Endothelial cell of umbilical vein (primary cell): ENCODE results near the gene IZUMO4. TPM values are rescaled to one million over a fixed set of nuclear protein-coding genes. Genes with fewer than 3 reads are reported as not detected.

Experiments
- BruUV-seq: library from RNA; stranded (reverse); fragments of 400-500 nt; replicated peaks from 2 replicates; lab custom pipeline; 2021; lab: Mats Ljungman, UMichigan
- CTCF ChIA-PET: fragments of 300-600, 350-600 bp; sonication (Branson Sonifier 250); formaldehyde crosslinking; loops from one replicate; lab custom pipeline; 2021; ENCODE audit warnings: antibody characterized with exemption, inconsistent platforms; lab: Charles Lee
- POLR2A ChIA-PET: fragments of 300-600, 350-600 bp; sonication (Branson Sonifier 250); formaldehyde crosslinking; loops from one replicate; lab custom pipeline; 2021; ENCODE audit warnings: antibody characterized with exemption, inconsistent platforms; lab: Charles Lee
- DNase-seq: peaks from one replicate; pipeline ENCODE4 v3.0.0-alpha.2; 2011; ENCODE audit warnings: low read depth, low spot score
- FAIRE-seq: peaks from 2 replicates; lab custom pipeline; 2011; peaks lifted over from hg19 to GRCh38; lab: Jason Lieb, UNC
- H2AFZ ChIP-seq: 2 replicates; pipeline ENCODE4 v1.6.0; 2012; ENCODE audit warnings: low read depth, low read length, control low read depth, inconsistent platforms
- H3K27ac ChIP-seq: 2 replicates; pipeline ENCODE4 v1.5.1; 2011; ENCODE audit warnings: low read depth, mild to moderate bottlenecking, control low read depth, low read length, moderate library complexity; ENCODE audit not compliant: insufficient read depth
- H3K27me3 ChIP-seq, 2 experiments: 2 replicates each; pipeline versions ENCODE4 v1.6.0 to v1.6.1; 2011; ENCODE audit warnings: low read length in 2 of 2, mixed read lengths in 1 of 2; ENCODE audit not compliant: control insufficient read depth in 2 of 2, insufficient read depth in 2 of 2
- H3K36me3 ChIP-seq, 2 experiments: 2 replicates in 1 of 2; 3 replicates in 1 of 2; pipeline ENCODE4 v1.5.1; 2011; ENCODE audit warnings: low read length in 2 of 2, mild to moderate bottlenecking in 1 of 2, moderate library complexity in 1 of 2; ENCODE audit not compliant: control insufficient read depth in 2 of 2, insufficient read depth in 2 of 2; ENCODE audit errors: extremely low read depth in 1 of 2
- H3K4me1 ChIP-seq: 3 replicates; pipeline ENCODE4 v1.5.1; 2011; ENCODE audit warnings: mild to moderate bottlenecking, low read length; ENCODE audit not compliant: control insufficient read depth, insufficient read depth; ENCODE audit errors: extremely low read depth
- H3K4me2 ChIP-seq: 2 replicates; pipeline ENCODE4 v1.6.1; 2011; ENCODE audit warnings: low read length, control low read depth, mixed read lengths; ENCODE audit not compliant: insufficient read depth
- H3K4me3 ChIP-seq, 3 experiments: fragments of 200-600 bp in 1 of 3; sonication (generic), shearing (Covaris generic) in 1 of 3; replicated peaks in 1 of 3; 2 replicates each; pipeline ENCODE4 v1.5.1; 2011 to 2016; ENCODE audit warnings: control low read depth in 3 of 3, low read length in 3 of 3, mild to moderate bottlenecking in 2 of 3, inconsistent platforms in 1 of 3, low read depth in 1 of 3, moderate library complexity in 1 of 3; ENCODE audit not compliant: insufficient read depth in 1 of 3
- H3K79me2 ChIP-seq: 2 replicates; pipeline ENCODE4 v1.6.0; 2012; ENCODE audit warnings: low read length, inconsistent platforms; ENCODE audit not compliant: control insufficient read depth, insufficient read depth
- H3K9ac ChIP-seq: replicated peaks from 2 replicates; pipeline ENCODE3; 2011; ENCODE audit warnings: low read length, control low read depth; ENCODE audit not compliant: insufficient read depth; ENCODE audit errors: extremely low read depth
- H3K9me1 ChIP-seq: replicated peaks from 3 replicates; pipeline ENCODE4 v1.6.0; 2011; ENCODE audit warnings: mild to moderate bottlenecking, low read length; ENCODE audit not compliant: control insufficient read depth, insufficient read depth; ENCODE audit errors: extremely low read depth
- H3K9me3 ChIP-seq: replicated peaks from 2 replicates; pipeline ENCODE4 v1.5.1; 2012; ENCODE audit warnings: low read length, inconsistent platforms; ENCODE audit not compliant: control insufficient read depth, insufficient read depth
- H4K20me1 ChIP-seq: replicated peaks from 2 replicates; pipeline ENCODE3; 2011; ENCODE audit warnings: mild to moderate bottlenecking, low read length; ENCODE audit not compliant: control insufficient read depth, insufficient read depth; ENCODE audit errors: extremely low read depth
- EZH2 ChIP-seq: IDR thresholded peaks from 2 replicates; pipeline ENCODE4 v1.6.1; 2012; ENCODE audit warnings: borderline replicate concordance, low read depth, mild to moderate bottlenecking, moderate library complexity, low read length, inconsistent platforms; ENCODE audit not compliant: severe bottlenecking
- FOS ChIP-seq: IDR thresholded peaks from 2 replicates; pipeline ENCODE4 v1.6.1; 2011; ENCODE audit warnings: mild to moderate bottlenecking, low read length, moderate library complexity, borderline replicate concordance; ENCODE audit not compliant: insufficient read depth
- GATA2 ChIP-seq: IDR thresholded peaks from 2 replicates; pipeline ENCODE4 v1.7.0; 2011; ENCODE audit warnings: low read depth, mild to moderate bottlenecking, moderate library complexity, mixed read lengths, low read length; ENCODE audit not compliant: insufficient read length, insufficient read depth
- JUN ChIP-seq: IDR thresholded peaks from 2 replicates; pipeline ENCODE4 v1.6.1; 2011; ENCODE audit warnings: borderline replicate concordance, low read depth; ENCODE audit not compliant: insufficient read length, insufficient read depth
- MYC ChIP-seq: IDR thresholded peaks from one replicate; pipeline ENCODE4 v1.6.1; 2011; ENCODE audit warnings: mild to moderate bottlenecking, low read depth, low read length
- POLR2A ChIP-seq: IDR thresholded peaks from 2 replicates; pipeline ENCODE4 v1.6.1; 2012; ENCODE audit warnings: low read depth, mild to moderate bottlenecking, control low read depth, low read length
- POLR2AphosphoS5 ChIP-seq: IDR thresholded peaks from 2 replicates; pipeline ENCODE4 v1.6.1; 2012; ENCODE audit warnings: low read depth, mild to moderate bottlenecking, control low read depth, low read length, moderate library complexity; ENCODE audit not compliant: insufficient read depth
- dilution Hi-C: fragments of 300-500 bp; cut with MboI; formaldehyde crosslinking; loops from one replicate; pipeline ENCODE4 v1.15.0; 2019; ENCODE audit warnings: low sequenced_read_pairs; ENCODE audit not compliant: extremely low pct_ligation_motif_present
- intact Hi-C: fragments of 100-400 bp; cut with micrococcal nuclease; formaldehyde crosslinking; loops from one replicate; pipeline ENCODE4 v1.10.0; 2022
- polyA plus RNA-seq, 4 experiments: library from polyadenylated mRNA; depleted of rRNA in 3 of 4; stranded (reverse) in 3 of 4; unstranded in 1 of 4; fragments of >200 nt; gene quantifications; 2 replicates each; pipeline versions ENCODE4 v1.2.1 to v1.2.3, GENCODE V29; 2011 to 2012; ENCODE audit warnings: missing spikeins in 1 of 4
- total RNA-seq: library from RNA; stranded (reverse); gene quantifications from 2 replicates; pipeline ENCODE4 v1.2.3, GENCODE V29; 2021

IZUMO4 gene
- total and polyA plus RNA-seq, 2 donors (not counting 3 experiments of a cell fraction or from before 2014, with no cell fraction given): 1.1 to 2.0 TPM

DNA sequence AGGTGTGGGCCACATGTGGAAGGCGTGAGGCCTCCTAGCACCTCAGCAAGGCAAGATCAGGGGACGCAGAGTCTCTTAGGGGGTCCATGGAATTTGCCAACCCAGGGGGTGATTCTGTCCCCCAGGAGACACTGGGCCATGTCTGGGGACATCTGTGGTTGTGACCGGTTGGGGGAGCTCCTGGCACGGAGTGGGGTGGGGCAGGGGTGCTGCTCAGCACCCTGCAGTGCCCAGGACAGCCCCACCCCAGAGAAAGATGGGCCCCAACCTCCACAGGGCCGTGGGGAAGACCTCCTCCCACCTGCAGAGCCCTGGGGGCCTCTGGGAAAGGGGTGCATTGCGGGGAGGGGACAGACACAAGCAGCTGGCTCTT, 49.7 kb upstream of the IZUMO4 start:
- no peak overlapping the region for H2AFZ ChIP-seq
- H3K4me3 ChIP-seq: no peak overlapping the region
- TF ChIP-seq MYC (no peak), EZH2 (no peak)
- FAIRE-seq (no peak), DNase-seq (no peak)
- dilution Hi-C loops: no loop called here
- H3K9ac ChIP-seq: no peak overlapping the region
- intact Hi-C loops: loop anchor here (1.0 kb wide), 1 partner anchor 15 kb away; no protein-coding TSS in a partner anchor
- H3K4me1 ChIP-seq: peaks cover 39% of the 10 kb centered on the region
- H3K4me2 ChIP-seq: no peak overlapping the region
- H3K9me1 ChIP-seq: no peaks in the 10 kb centered on the region
- peak overlapping the region; percentile 63 for H3K27ac ChIP-seq
- H3K27me3 ChIP-seq: no peaks in the 10 kb centered on the region
- BruUV-seq: no TSS peak
- H3K79me2 ChIP-seq: peaks cover 49% of the 10 kb centered on the region
- no peaks in the 10 kb centered on the region for H4K20me1 ChIP-seq
- POLR2A ChIA-PET: no interaction called here
- CTCF ChIA-PET: interaction anchor here (1.1 to 1.4 kb wide), 2 partner anchors 12 to 23 kb away, joined by 3 to 4 read pairs; no protein-coding TSS in a partner anchor
- no peaks in the 10 kb centered on the region for H3K9me3 ChIP-seq
- H3K36me3 ChIP-seq: peaks cover 4 to 26% of the 10 kb centered on the region in 2 experiments

DNA sequence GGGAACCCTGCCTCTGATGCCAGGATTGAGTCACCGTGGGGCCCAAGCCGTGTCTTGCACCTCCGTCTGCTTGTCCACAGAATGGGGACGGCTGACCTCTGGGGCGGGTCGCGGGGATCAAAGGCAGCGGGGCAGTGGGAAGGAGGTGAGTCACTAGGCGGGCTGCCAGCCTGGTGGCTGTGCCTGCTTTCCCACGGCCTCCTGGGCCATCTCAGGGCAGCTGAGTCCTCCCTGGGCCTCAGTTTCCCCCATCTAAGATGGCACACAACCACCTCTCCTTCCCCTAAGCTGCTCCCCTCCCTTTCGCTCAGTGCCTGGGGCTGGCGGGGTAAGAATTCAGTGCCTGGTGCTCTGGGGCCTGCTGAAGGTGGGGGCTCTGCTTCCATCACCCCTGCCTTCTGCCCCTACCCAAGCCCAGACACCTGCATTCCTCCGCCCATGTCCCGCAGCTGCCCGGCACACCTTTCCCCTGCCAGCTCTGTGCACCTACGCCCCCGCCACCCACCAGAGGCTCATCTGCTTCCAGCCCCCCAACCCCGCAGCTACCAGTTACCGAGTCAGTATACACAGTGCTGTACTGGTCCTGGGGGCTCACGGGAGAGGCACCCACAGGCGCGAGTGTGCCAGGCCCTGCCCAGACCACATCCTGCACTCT, 49.1 kb upstream of the IZUMO4 start:
- H3K9me3 ChIP-seq: no peaks in the 10 kb centered on the region
- FAIRE-seq (peak; percentile 91), DNase-seq (peak; percentile 83)
- no peak overlapping the region for H2AFZ ChIP-seq
- ChIA-PET CTCF (interaction anchor here (1.1 to 2.6 kb wide), 3 partner anchors 13 to 28 kb away, joined by 3 to 11 read pairs (median 4); no protein-coding TSS in a partner anchor), POLR2A (no interaction called here)
- peak overlapping the region; percentile 63 for H3K27ac ChIP-seq
- TF ChIP-seq JUN (peak; percentile 75), GATA2 (no peak), POLR2A (no peak), FOS (peak; percentile 67), POLR2AphosphoS5 (peak; percentile 54)
- dilution Hi-C loops: no loop called here
- peaks cover 4 to 24% of the 10 kb centered on the region in 2 experiments for H3K36me3 ChIP-seq
- no peaks in the 10 kb centered on the region for H4K20me1 ChIP-seq
- H3K27me3 ChIP-seq: no peaks in the 10 kb centered on the region
- peaks cover 35% of the 10 kb centered on the region for H3K4me1 ChIP-seq
- no peaks in the 10 kb centered on the region for H3K9me1 ChIP-seq
- no peak overlapping the region for H3K9ac ChIP-seq
- peaks cover 49% of the 10 kb centered on the region for H3K79me2 ChIP-seq
- peak overlapping the region in 1 of 3 experiments; percentile 4 for H3K4me3 ChIP-seq
- BruUV-seq: no TSS peak
- intact Hi-C loops: loop anchor here (1.0 kb wide), 1 partner anchor 15 kb away; no protein-coding TSS in a partner anchor
- no peak overlapping the region for H3K4me2 ChIP-seq
